Measurements from ENCODE around the gene TSPO2.

Gene TSPO2

GRCh38 chr6:41051873-41052272 is 9.6 kb downstream of the TSPO2 start:
- no peak for DNase-seq (ENCODE audit: low spot score)

GRCh38 chr6:41053041-41053440 is 10.8 kb downstream of the TSPO2 start, which contains the start of gene APOBEC2:
TSS of gene APOBEC2 (plus strand) at chr6:41053202. CDS start at chr6:41053348, 146 bp downstream.
- no peak for DNase-seq (ENCODE audit: low spot score)

DNA sequence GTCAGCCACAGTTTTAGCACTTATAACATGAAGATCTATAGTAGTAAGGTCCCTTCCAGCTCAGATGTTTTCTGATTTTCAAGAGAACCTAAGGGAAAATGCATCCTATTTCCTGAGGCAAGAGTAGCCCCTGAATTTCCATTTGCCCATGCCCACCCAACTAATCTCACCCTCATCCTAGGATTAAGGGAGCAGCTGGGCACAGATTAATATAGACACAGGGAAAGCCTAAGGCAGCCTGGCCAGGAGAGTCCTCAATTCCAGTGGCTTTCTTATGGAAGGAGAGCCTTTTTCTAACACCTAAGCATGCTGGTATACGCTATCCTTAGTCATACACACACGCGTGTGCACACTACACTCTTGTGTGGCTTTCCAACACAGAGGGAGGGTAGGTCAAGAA is 12.2 kb downstream of the TSPO2 start:
- no peak for DNase-seq (ENCODE audit: low spot score)

DNA sequence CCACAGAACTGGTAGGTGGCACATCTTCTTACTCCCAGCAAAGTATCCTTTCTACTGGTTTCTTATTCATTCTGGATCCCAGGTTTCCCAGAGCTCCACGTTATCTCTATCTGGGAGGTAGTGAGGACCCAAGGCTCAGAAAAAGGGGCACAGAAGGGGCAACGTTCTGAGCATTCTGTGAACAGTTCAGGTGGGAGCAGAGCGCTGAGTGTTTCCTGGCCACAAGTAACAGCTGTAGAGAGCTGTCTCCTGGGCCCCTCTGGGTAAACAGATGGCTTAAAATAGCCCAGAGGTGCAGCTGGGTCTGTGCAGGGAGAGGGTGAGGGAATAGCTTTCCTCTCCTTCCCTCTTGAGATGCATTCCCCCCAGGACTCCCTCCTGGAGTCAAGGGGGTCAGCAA is 12.9 kb downstream of the TSPO2 start:
- DNase-seq (ENCODE audit: low spot score), result no peak

- no peak for DNase-seq (ENCODE audit: low spot score)
Measured at GRCh38 chr6:41056768-41057490, 14.7 kb downstream of the TSPO2 start.

DNA sequence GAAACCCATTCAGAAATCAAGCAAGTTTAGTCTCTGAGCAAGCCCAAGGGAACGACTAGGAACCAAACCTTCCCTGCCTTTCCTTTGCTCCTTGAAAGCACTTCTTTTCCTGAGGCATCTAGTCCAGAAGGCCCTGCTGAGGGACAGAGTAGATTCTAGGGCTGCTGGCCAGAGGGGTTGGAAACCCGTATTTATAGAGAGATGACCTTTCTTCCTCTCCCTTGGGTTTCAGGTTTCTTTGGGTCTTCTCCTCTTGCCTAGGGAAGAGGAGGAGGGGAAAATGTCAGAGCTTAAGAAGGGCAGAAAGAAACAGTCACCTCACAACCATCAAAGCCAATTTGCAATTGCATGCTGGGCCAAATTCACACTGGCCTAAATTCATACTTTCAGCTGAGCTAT is 16.5 kb downstream of the TSPO2 start:
- DNase-seq (ENCODE audit: low spot score), result no peak

DNA sequence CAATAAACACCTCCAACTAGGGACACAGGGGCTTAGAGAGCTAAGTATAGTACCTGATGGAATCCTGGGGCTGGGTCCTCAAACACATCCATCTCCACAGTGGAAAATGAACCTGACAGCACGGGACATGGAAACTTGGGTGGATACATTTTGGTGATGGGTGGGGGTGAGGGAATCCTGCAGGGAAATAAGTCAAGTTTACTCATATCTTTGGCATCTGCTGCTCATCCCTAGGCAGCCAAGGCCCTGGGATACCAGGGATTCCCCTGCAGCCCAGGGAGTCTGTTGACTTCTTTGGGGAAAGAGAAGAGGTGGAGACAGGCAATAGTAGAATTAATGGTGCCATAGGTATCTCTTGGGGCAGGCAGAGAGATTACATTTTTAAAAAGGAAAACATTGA is 17.3 kb downstream of the TSPO2 start:
- peak; percentile 74 for DNase-seq (ENCODE audit: low spot score)

- no peak for DNase-seq (ENCODE audit: low spot score)
Measured at GRCh38 chr6:41061196-41061726, 19.0 kb downstream of the TSPO2 start.

DNA sequence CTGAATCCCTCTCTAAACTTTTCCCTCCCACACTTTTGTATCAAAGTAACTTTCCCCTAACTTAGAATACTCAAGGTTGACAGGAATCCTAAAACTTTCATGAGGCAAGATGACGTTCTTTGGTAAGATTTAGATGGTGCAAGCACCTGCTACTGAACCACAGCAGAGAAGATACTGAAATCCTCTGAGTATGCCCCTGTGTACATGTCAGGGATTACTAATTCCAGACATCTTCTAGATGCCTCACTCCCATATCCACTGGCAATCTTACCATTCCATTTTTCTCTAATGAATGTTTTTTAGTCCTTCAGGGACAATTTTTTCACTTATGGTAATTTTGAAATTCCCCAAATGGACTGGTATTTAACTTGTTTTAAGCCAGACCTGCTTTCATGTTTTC is 19.8 kb downstream of the TSPO2 start:
- DNase-seq (ENCODE audit: low spot score), result no peak

GRCh38 chr6:41063884-41064285 is 21.6 kb downstream of the TSPO2 start:
- DNase-seq (ENCODE audit: low spot score), result no peak

DNA sequence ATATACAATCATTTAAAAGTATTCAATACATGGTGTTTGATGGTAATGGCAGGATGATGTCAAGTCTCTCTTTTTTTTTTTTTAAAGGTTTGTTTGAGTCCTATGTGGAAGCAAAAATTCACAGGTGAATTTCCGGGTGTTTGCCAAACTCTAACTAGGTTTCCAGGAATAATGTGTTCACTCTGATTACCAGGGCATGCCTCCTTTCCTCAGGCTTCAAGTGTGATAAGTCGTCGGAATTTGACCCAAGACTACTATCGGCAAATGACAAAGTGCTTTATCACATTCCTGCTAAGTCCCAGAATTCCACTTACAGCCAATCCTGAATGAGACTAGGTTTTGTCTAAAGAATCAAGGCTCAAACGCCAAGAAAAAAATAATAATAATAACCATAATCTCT is 22.6 kb downstream of the TSPO2 start:
- DNase-seq (ENCODE audit: low spot score), result no peak

DNA sequence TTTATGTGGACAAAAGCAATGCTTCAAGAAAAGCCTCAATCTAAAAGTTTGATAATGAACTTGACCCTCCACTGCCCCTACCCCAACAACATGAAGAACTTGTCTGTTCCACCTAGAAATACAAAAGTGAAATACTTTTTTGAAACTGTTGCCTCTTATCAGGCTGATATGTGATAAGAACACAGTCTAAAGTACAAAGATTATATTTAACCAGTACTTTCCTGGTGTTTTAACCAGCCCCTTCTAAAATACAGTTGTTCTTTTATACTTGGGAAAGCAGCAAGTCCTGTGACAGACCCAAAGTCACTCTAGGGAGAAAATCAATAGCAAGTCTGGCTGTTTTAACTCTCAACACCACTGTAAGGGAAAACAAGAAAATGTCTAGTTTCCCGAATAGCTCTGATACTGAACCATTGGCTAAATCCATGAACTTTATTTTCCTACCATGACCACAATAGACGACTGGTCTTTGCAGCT is 23.3 kb downstream of the TSPO2 start:
- DNase-seq (ENCODE audit: low spot score), result no peak

DNA sequence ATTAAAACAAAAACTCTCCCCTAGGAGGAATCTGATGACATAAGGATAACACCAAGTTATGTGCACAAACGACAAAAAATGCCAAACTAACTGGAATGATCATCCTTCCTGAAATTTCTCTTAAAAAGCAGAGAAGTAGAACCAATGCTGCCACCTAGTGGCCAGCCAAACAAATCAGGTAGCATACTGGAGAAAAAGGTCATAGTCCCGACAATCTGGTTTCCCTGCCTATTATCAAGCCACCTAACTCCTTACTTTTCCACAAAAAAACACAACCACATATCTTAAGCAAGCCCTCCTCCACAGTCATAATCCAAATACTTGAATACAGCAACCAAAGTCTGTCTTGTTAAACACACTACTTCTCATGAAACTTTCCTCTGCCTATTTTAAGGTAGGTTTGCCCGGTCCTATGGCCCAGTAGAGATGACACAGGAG is 24.6 kb downstream of the TSPO2 start:
- DNase-seq (ENCODE audit: low spot score), result peak; percentile 59

- DNase-seq (ENCODE audit: low spot score), result no peak
Measured at GRCh38 chr6:41071501-41071922, 29.2 kb downstream of the TSPO2 start.

- peak; percentile 97 for DNase-seq (ENCODE audit: low spot score)
Measured at GRCh38 chr6:41071923-41072835, 29.9 kb downstream of the TSPO2 start, which contains the start of gene OARD1. TSS of gene OARD1 (minus strand) at chr6:41072356. CDS start at chr6:41071634, 722 bp downstream.

- peak; percentile 97 for DNase-seq (ENCODE audit: low spot score)
Measured at GRCh38 chr6:41072836-41073202, 30.6 kb downstream of the TSPO2 start, which contains the start of gene NFYA. TSS of gene NFYA (plus strand) at chr6:41072974. CDS start at chr6:41079090, 6,116 bp downstream.

- DNase-seq (ENCODE audit: low spot score), result peak; percentile 84
Measured at GRCh38 chr6:41073203-41073967, 31.1 kb downstream of the TSPO2 start.

GRCh38 chr6:41073968-41074691 is 31.9 kb downstream of the TSPO2 start:
- DNase-seq (ENCODE audit: low spot score), result peak; percentile 14

DNA sequence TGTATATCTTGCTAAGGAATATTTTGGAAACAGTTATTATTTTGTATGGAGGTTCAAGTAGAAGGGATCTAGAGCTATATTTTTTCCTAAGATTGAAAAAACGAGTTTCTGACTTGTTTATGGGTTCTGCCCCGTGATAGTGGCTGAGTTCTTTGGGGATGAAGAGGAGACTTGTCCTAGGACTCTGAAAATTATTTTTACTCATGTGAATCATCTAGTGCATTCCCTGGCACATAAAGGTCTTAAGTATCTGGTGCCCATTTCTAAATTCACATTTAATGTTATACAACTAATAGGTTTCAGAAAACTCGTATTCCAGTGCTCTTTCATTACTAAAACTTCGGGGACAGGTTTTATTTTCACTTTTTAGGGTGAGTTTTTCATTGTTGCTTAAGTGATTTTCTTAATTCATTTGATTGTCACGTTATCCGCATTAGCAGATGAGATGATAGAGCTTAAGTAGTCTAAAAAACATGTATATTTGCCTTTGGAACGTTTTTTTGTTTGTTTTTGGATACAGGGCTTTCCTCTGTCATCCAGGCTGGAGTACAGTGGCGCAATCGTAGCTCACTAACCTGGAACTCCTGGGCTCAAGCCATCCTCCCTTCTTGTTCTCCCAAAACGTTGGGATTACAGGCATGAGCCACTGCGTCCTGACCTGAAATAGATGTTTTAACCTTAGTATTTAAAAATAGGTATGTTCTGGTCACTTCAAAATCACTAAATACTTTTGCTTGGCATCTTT is 32.6 kb downstream of the TSPO2 start:
- DNase-seq (ENCODE audit: low spot score), result no peak
